ENCODE results near the gene ERMARD. TPM values are rescaled to one million over a fixed set of nuclear protein-coding genes. Genes with fewer than 3 reads are reported as not detected.
A peak's percentile ranks its signal among the peaks of the same experiment; 100 is the strongest.

The ERMARD gene
- total and polyA plus RNA-seq, 8 donors = 16.8 to 56.1 (median 44.9) TPM

DNA sequence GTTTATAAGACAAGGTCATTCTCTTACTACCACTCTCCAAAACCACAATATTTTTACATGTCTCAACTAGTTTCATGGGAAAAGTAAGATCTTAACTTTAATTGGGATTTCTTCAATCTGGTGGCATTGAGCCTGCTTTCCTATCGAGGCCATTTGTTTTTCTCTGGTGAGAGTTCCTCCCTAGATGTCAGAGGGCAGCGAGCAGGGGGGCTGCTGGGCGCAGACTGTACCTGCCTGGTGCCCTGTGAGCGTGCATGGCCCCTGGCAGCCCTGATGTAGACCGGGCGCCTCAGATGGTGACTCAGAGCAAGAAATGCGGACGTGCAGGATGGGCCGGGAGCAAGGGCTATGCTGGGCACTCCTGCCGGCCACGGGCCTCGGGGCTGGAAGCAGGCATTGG lies 27.2 kb downstream of the ERMARD start:
- TF ChIP-seq, protein P1, sequence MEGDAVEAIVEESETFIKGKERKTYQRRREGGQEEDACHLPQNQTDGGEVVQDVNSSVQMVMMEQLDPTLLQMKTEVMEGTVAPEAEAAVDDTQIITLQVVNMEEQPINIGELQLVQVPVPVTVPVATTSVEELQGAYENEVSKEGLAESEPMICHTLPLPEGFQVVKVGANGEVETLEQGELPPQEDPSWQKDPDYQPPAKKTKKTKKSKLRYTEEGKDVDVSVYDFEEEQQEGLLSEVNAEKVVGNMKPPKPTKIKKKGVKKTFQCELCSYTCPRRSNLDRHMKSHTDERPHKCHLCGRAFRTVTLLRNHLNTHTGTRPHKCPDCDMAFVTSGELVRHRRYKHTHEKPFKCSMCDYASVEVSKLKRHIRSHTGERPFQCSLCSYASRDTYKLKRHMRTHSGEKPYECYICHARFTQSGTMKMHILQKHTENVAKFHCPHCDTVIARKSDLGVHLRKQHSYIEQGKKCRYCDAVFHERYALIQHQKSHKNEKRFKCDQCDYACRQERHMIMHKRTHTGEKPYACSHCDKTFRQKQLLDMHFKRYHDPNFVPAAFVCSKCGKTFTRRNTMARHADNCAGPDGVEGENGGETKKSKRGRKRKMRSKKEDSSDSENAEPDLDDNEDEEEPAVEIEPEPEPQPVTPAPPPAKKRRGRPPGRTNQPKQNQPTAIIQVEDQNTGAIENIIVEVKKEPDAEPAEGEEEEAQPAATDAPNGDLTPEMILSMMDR (IDR thresholded peaks at IDR 0.05) = no peak
- ATAC-seq (no peak), DNase-seq (no peak)
- Histone ChIP-seq H3K4me3 (no peak overlapping the region), H3K4me1 (no peaks in the 10 kb centered on the region), H3K27me3 (no peaks in the 10 kb centered on the region), H3K9me3 (no peaks in the 10 kb centered on the region), H3K27ac (no peak overlapping the region), H3K36me3 (peaks cover 0 to 63% of the 10 kb centered on the region in 2 donors)
- intact Hi-C loops (cut with DNase I) = no loop called here

DNA sequence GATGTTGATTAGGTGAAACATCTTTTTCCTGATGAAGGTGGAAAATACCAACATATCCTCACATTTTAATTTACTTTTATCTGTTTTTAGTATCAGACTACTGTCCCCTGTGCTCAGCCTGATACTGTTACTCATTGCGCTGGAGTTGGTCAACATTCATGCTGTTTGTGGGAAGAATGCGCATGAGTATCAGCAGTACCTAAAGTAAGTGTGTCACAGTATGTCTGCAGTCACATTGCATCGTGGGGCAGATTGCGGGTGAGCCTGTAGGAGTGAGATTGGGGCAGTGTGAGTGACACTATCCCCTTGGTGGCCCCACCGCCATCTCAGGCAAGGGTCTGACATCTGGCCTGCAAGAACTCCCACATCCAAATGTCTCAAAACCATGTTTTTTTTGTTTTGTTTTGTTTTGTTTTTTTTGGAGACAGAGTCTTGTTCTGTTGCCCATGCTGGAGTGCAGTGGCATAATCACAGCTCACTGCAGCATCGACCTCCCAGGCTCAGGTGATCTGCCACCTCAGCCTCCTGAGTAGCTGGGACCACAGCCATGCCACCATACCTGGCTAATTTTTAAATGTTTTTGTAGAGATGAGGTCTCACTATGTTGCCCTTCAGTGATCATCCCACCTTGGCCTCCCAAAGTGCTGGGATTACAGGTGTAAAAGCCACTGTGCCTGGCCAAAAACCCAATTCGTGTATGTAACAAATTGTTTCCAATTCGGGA lies 27.8 kb downstream of the ERMARD start:
- no peaks in the 10 kb centered on the region for H3K27me3 ChIP-seq
- no peak overlapping the region for H3K27ac ChIP-seq
- no peaks in the 10 kb centered on the region for H3K9me3 ChIP-seq
- ATAC-seq (no peak), DNase-seq (no peak)
- no peak overlapping the region for H3K4me3 ChIP-seq
- H3K4me1 ChIP-seq = no peaks in the 10 kb centered on the region
- H3K36me3 ChIP-seq = peaks cover 0 to 59% of the 10 kb centered on the region in 2 donors
- TF ChIP-seq, protein P1 (IDR thresholded peaks at IDR 0.05) = no peak
- intact Hi-C loops (cut with DNase I) = no loop called here

DNA sequence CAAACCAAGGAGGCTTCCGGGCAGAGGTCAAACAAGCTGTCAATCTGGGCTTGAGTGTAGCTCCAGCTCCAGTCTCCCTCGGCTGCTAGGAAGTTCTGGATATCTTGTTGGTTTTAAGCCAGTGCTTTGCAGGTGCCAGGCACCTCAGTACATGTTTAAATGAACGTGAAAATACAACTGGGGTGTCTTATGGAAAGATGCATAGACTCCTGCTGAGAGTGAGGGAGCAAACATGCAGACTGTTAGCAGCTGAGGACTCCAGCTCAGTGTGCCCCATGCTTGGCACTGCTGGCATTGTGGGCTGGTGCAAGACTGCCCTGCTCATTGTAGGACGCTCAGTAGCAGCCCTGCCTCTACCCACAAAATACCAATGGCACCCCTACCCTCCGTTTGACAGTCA lies 28.5 kb downstream of the ERMARD start:
- Histone ChIP-seq H3K4me1 (no peaks in the 10 kb centered on the region), H3K27me3 (no peaks in the 10 kb centered on the region), H3K9me3 (no peaks in the 10 kb centered on the region), H3K36me3 (peaks cover 0 to 57% of the 10 kb centered on the region in 2 donors), H3K4me3 (no peak overlapping the region), H3K27ac (no peak overlapping the region)
- no peak for DNase-seq
- no peak for ATAC-seq
- intact Hi-C loops (cut with DNase I) = loop anchor here in 1 of 2 donors (10.0 kb wide), 1 partner anchor 745 kb away; no protein-coding TSS in a partner anchor
- TF ChIP-seq, protein P1 (IDR thresholded peaks at IDR 0.05) = no peak

DNA sequence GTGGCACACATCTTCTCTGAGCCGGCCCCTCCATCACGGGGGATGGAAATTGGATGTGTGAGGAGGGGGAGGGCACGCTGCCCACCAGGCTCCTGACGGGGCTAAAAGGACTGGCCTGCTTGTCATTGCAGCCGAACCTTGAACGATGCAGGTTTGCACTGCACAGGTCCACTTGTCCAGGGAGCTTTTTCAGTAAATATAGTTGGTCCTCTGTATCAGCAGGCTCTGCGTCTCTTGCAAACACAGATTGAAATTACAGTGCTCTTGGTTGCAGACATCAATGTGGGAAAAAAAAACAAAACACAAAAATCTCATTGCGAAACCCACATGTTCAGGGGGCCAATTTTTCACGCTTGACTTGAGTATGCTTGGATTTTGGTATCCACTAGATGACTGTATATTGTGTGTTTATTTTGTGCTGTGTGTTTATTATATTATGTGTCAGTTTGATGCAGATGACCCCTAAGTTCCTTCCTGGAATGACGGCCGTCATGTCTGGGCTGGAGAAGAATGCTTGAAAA lies 29.2 kb downstream of the ERMARD start:
- Histone ChIP-seq H3K27ac (no peak overlapping the region), H3K9me3 (no peaks in the 10 kb centered on the region), H3K36me3 (peaks cover 0 to 55% of the 10 kb centered on the region in 2 donors), H3K4me3 (no peak overlapping the region), H3K27me3 (no peaks in the 10 kb centered on the region), H3K4me1 (no peaks in the 10 kb centered on the region)
- DNase-seq = peak in 2 of 4 donors; percentile 44 to 46
- intact Hi-C loops (cut with DNase I) = loop anchor here in 1 of 2 donors (10.0 kb wide), 1 partner anchor 744 kb away; no protein-coding TSS in a partner anchor
- ATAC-seq = no peak
- TF ChIP-seq, protein P1 (IDR thresholded peaks at IDR 0.05) = no peak

DNA sequence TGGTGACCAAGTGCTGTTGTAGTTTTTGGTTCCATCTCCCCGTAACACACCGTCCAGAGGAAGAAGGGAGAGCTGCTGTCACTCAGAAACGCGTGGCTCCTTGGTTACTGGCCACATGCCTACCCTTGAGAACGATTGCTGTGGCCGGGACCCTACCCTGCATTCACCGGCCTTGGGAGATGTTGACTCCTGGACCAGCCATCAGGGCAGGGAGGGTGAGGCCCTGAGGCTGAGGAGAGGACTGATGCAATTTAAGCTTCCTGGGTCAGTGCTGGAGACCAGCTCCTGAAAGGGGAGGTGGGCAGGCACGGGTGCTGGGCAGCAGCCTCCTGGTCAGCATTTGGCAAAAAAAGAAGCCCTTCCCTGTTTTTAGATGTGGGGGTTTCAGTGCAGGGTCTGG lies 31.5 kb downstream of the ERMARD start:
- Histone ChIP-seq H3K4me1 (no peaks in the 10 kb centered on the region), H3K27ac (no peak overlapping the region), H3K36me3 (peaks cover 0 to 31% of the 10 kb centered on the region in 2 donors), H3K4me3 (no peak overlapping the region), H3K9me3 (no peaks in the 10 kb centered on the region), H3K27me3 (no peaks in the 10 kb centered on the region)
- ATAC-seq (no peak), DNase-seq (no peak)
- intact Hi-C loops (cut with DNase I) = loop anchor here in 1 of 2 donors (10.0 kb wide), 1 partner anchor 742 kb away; no protein-coding TSS in a partner anchor
- TF ChIP-seq, protein P1 (IDR thresholded peaks at IDR 0.05) = no peak
